A549 (cell line): Measurements from ENCODE around the gene TMED7. TPM values are rescaled to one million over a fixed set of nuclear protein-coding genes. Genes with fewer than 3 reads are reported as not detected.

ENCODE experiments used
- ATAC-seq, 2 experiments: fragments of 200-7000 bp in 1 of 2; fragments of >200 bp in 1 of 2; cut with Nextera tagmentation in 1 of 2; cut with Tn5 transposase in 1 of 2; 3 replicates each; pipeline versions ENCODE4 v1.8.0 to v1.9.1; 2018 to 2020; ENCODE audit warnings: mild to moderate bottlenecking in 1 of 2, moderate library complexity in 1 of 2
- CTCF ChIA-PET: fragments of 300-600 bp; sonication (Branson Sonifier 250); formaldehyde crosslinking; extraction: SDS; loops from one replicate; lab custom pipeline; 2021; ENCODE audit warnings: antibody characterized with exemption, inconsistent platforms; lab: Yijun Ruan, JAX
- POLR2A ChIA-PET: fragments of 350-600 bp; formaldehyde crosslinking; extraction: SDS; loops from one replicate; lab custom pipeline; 2021; ENCODE audit warnings: antibody characterized with exemption, inconsistent platforms; lab: Yijun Ruan, JAX
- DNase-seq, 2 experiments: peaks; one replicate each; pipeline versions ENCODE4 v3.0.0 to v3.0.0-alpha.2; 2011 to 2016; ENCODE audit warnings: low read depth in 1 of 2, low spot score in 1 of 2
- FAIRE-seq: peaks from 2 replicates; lab custom pipeline; 2011; peaks lifted over from hg19 to GRCh38; lab: Jason Lieb, UNC
- H3K27ac ChIP-seq, 2 experiments: fragments of >200 bp; sonication (Bioruptor Twin); formaldehyde crosslinking; 3 replicates each; pipeline ENCODE4 v1.5.1; 2016 to 2017
- H3K4me1 ChIP-seq: fragments of >200 bp; sonication (Bioruptor Twin); formaldehyde crosslinking; 3 replicates; pipeline ENCODE4 v1.6.1; 2016
- H3K4me2 ChIP-seq: fragments of >200 bp; sonication (Bioruptor Twin); formaldehyde crosslinking; 3 replicates; pipeline ENCODE4 v1.6.1; 2016
- H3K4me3 ChIP-seq: fragments of >200 bp; sonication (Bioruptor Twin); formaldehyde crosslinking; 3 replicates; pipeline ENCODE4 v1.5.1; 2016
- H3K9me3 ChIP-seq: fragments of >200 bp; sonication (Bioruptor Twin); formaldehyde crosslinking; 3 replicates; pipeline ENCODE4 v1.6.1; 2016
- BCL3 ChIP-seq: fragments of >200 bp; sonication (Bioruptor Twin); formaldehyde crosslinking; IDR thresholded peaks from 3 replicates; pipeline ENCODE4 v1.6.1; 2016
- CBX2 ChIP-seq: fragments of 200-600 bp; sonication (generic); IDR thresholded peaks from 2 replicates; pipeline ENCODE4 v1.6.1; 2016; ENCODE audit warnings: low read depth, mild to moderate bottlenecking, borderline replicate concordance
- CHD4 ChIP-seq: fragments of 200-600 bp; sonication (generic); IDR thresholded peaks from 2 replicates; pipeline ENCODE4 v1.6.1; 2016; ENCODE audit warnings: antibody characterized with exemption, mild to moderate bottlenecking, borderline replicate concordance
- CTCF ChIP-seq: fragments of >200 bp; sonication (Bioruptor Twin); formaldehyde crosslinking; IDR thresholded peaks from 3 replicates; pipeline ENCODE4 v1.5.1; 2016
- EHMT2 ChIP-seq: fragments of 200-600 bp; sonication (generic); IDR thresholded peaks from 2 replicates; pipeline ENCODE4 v1.6.1; 2016; ENCODE audit warnings: antibody characterized with exemption, low read depth, mild to moderate bottlenecking, moderate library complexity
- ELK1 ChIP-seq: fragments of 150-350 bp; IDR thresholded peaks from 2 replicates; pipeline ENCODE4 v1.6.1; 2014; ENCODE audit warnings: low read depth, mild to moderate bottlenecking, low read length
- ESRRA ChIP-seq: fragments of 150-350 bp; IDR thresholded peaks from 2 replicates; pipeline ENCODE4 v1.6.1; 2014; ENCODE audit warnings: mild to moderate bottlenecking, low read length, borderline replicate concordance
- FOSB ChIP-seq: fragments of 250-450 bp; sonication (Bioruptor Pico); IDR thresholded peaks from 2 replicates; pipeline ENCODE4 v1.5.0; 2020; ENCODE audit warnings: mild to moderate bottlenecking, moderate library complexity
- GATA3 ChIP-seq: IDR thresholded peaks from 2 replicates; pipeline ENCODE4 v1.6.1; 2012; ENCODE audit warnings: borderline replicate concordance
- HEYL ChIP-seq: fragments of 250-450 bp; sonication (Bioruptor Pico); IDR thresholded peaks from 2 replicates; pipeline ENCODE4 v1.8.0; 2021; ENCODE audit warnings: mild to moderate bottlenecking, moderate library complexity
- HOXB5 ChIP-seq: fragments of 250-450 bp; sonication (Bioruptor Pico); IDR thresholded peaks from 2 replicates; pipeline ENCODE4 v1.5.0; 2020; ENCODE audit warnings: mild to moderate bottlenecking, moderate library complexity
- JUN ChIP-seq, 2 experiments: fragments of >200 bp; sonication (Bioruptor Twin); formaldehyde crosslinking; IDR thresholded peaks; 2 replicates in 1 of 2; 3 replicates in 1 of 2; pipeline ENCODE4 v1.6.1; 2016 to 2017
- MYC ChIP-seq: IDR thresholded peaks from 2 replicates; pipeline ENCODE4 v1.6.1; 2012; ENCODE audit warnings: mild to moderate bottlenecking, inconsistent platforms, low read length, improper control_type of control experiment, borderline replicate concordance
- NPAS2 ChIP-seq: fragments of 250-450 bp; sonication (Bioruptor Pico); IDR thresholded peaks from 2 replicates; pipeline ENCODE4 v1.8.0; 2022; ENCODE audit warnings: mild to moderate bottlenecking, moderate library complexity, borderline replicate concordance
- PBX3 ChIP-seq: IDR thresholded peaks from 2 replicates; pipeline ENCODE4 v1.6.1; 2012
- RAD21 ChIP-seq, 2 experiments: fragments of >200 bp in 1 of 2; sonication (Bioruptor Twin) in 1 of 2; formaldehyde crosslinking in 1 of 2; IDR thresholded peaks in 1 of 2; conservative IDR thresholded peaks in 1 of 2; 2 replicates in 1 of 2; 3 replicates in 1 of 2; pipeline ENCODE4 v1.6.1; 2012 to 2018; ENCODE audit warnings: inconsistent platforms in 1 of 2
- SMC3 ChIP-seq: fragments of >200 bp; sonication (Bioruptor Twin); formaldehyde crosslinking; IDR thresholded peaks from 3 replicates; pipeline ENCODE4 v1.6.1; 2018; ENCODE audit warnings: inconsistent platforms
- TP53 ChIP-seq: fragments of 250-450 bp; sonication (Bioruptor Pico); IDR thresholded peaks from 2 replicates; pipeline ENCODE4 v1.5.0; 2021; ENCODE audit warnings: mild to moderate bottlenecking, moderate library complexity
- ZSCAN20 ChIP-seq: fragments of 250-450 bp; sonication (Bioruptor Pico); IDR thresholded peaks from 2 replicates; pipeline ENCODE4 v1.8.0; 2022; ENCODE audit warnings: mild to moderate bottlenecking, moderate library complexity
- WGBS: methylation state at CpG from one replicate; pipeline ENCODE4 v1.1.6; 2017; ENCODE audit errors: missing lambda C conversion rate; 5-methylcytosine and 5-hydroxymethylcytosine counted together
- polyA plus RNA-seq, 4 experiments: library from polyadenylated mRNA; depleted of rRNA in 3 of 4; stranded (reverse); fragments of >200 nt; fragmentation: RNase III in 1 of 4; extraction: RNeasy Plus Mini Kit Qiagen cat#74134 plus additional on column Dnase treatment in 1 of 4; gene quantifications; 2 replicates in 3 of 4; 3 replicates in 1 of 4; pipeline ENCODE4 v1.2.3, GENCODE V29; 2011 to 2017

The TMED7 gene
- polyA plus RNA-seq, 2 of the 4 experiments (the other 2 are of a cell fraction): 60.6 to 99.1 TPM

GRCh38 chr5:115636008-115636407 is 10.2 kb upstream of the TMED7 start:
- H3K9me3 ChIP-seq: no peaks in the 10 kb centered on the region
- no peak overlapping the region for H3K4me2 ChIP-seq
- H3K4me3 ChIP-seq: no peak overlapping the region
- H3K4me1 ChIP-seq: no peaks in the 10 kb centered on the region
- no peak for FAIRE-seq
- TF ChIP-seq TP53 (CRISPR knock-in tag) (no peak), ESRRA (no peak), EHMT2 (no peak), JUN (IDR thresholded peaks at IDR 0.05) (no peak), HEYL (CRISPR knock-in tag) (no peak), BCL3 (no peak), FOSB (CRISPR knock-in tag) (no peak), NPAS2 (CRISPR knock-in tag) (no peak), ELK1 (no peak), CTCF (no peak)
- TF ChIP-seq, all 56 proteins: peak for 0
- H3K27ac ChIP-seq: no peak overlapping the region
- CTCF ChIA-PET: interaction anchor here (0.8 to 2.5 kb wide), 10 partner anchors 8 to 204 kb away, joined by 3 to 22 read pairs (median 5); partner anchors contain the start of gene TMED7
- no peak for ATAC-seq
- POLR2A ChIA-PET: no interaction called here
- no peak for DNase-seq
- 61% methylated on average over 1 of the region's 1 CpG for WGBS

GRCh38 chr5:115634343-115635132 is 8.7 kb upstream of the TMED7 start:
- 20% methylated on average over 8 of the region's 8 CpGs for WGBS
- no peaks in the 10 kb centered on the region for H3K4me1 ChIP-seq
- 0 out of 3 replicates have a peak overlapping the region, but pooled peaks have one; percentile 7 for H3K4me3 ChIP-seq
- DNase-seq (peak; percentile 80 to 93), FAIRE-seq (no peak), ATAC-seq (peak; percentile 96 to 99)
- ChIA-PET CTCF (interaction anchor here (0.8 to 2.5 kb wide), 29 partner anchors 10 to 442 kb away, joined by 3 to 22 read pairs (median 4); partner anchors contain the start of genes ARL14EPL, ATG12 and TMED7), POLR2A (interaction anchor here (0.9 kb wide), 1 partner anchor 207 kb away, joined by 3 read pairs; the partner anchor contains the start of genes AP3S1 and ATG12)
- H3K9me3 ChIP-seq: no peaks in the 10 kb centered on the region
- peak overlapping the region; percentile 74 for H3K4me2 ChIP-seq
- H3K27ac ChIP-seq: peak overlapping the region in 1 of 2 experiments; percentile 58; a peak in 2 of 6 replicates
- TF ChIP-seq ZSCAN20 (CRISPR knock-in tag): no peak
- peak; percentile 97 for TF ChIP-seq CTCF
- TF ChIP-seq SMC3: peak; percentile 93
- no peak for TF ChIP-seq PBX3
- TF ChIP-seq MYC: no peak
- no peak for TF ChIP-seq HOXB5 (CRISPR knock-in tag)
- TF ChIP-seq RAD21 (conservative IDR thresholded peaks at IDR 0.05 in 1 of 2, IDR thresholded peaks at IDR 0.05 in 1 of 2): peak; percentile 95
- no peak for TF ChIP-seq GATA3
- TF ChIP-seq EHMT2: no peak
- no peak for TF ChIP-seq CHD4
- no peak for TF ChIP-seq CBX2
